Tibial nerve (tissue), 4 donors: ENCODE measurements around the gene DEUP1. TPM values are rescaled to one million over a fixed set of nuclear protein-coding genes. Genes with fewer than 3 reads are reported as not detected.

ENCODE experiments used
- DNase-seq, 2 donors: peaks; one replicate each; pipeline ENCODE4 v3.0.0-alpha.2; 2019; ENCODE audit warnings: low spot score in 2 of 2
- H3K27ac ChIP-seq, 4 donors: fragments of 200-600 bp; sonication (generic) in 3 of 4; one replicate each; pipeline ENCODE4 v1.5.1; 2017 to 2019; ENCODE audit warnings: mild to moderate bottlenecking in 1 of 4
- H3K27me3 ChIP-seq, 2 donors: fragments of 200-600 bp; sonication (generic) in 1 of 2; one replicate each; pipeline versions ENCODE4 v1.5.1 to v1.6.0; 2017 to 2019
- H3K36me3 ChIP-seq, 3 donors: fragments of 200-600 bp; sonication (generic); one replicate each; pipeline ENCODE4 v1.5.1; 2018 to 2019
- H3K4me1 ChIP-seq, 4 donors: fragments of 200-600 bp; sonication (generic) in 3 of 4; one replicate each; pipeline ENCODE4 v1.5.1; 2017 to 2019
- H3K4me3 ChIP-seq, 4 donors: fragments of 200-600 bp; sonication (generic) in 3 of 4; one replicate each; pipeline ENCODE4 v1.5.1; 2017 to 2019; ENCODE audit warnings: mild to moderate bottlenecking in 1 of 4, moderate library complexity in 1 of 4
- H3K9me3 ChIP-seq, 4 donors: fragments of 200-600 bp; sonication (generic) in 3 of 4; one replicate each; pipeline ENCODE4 v1.5.1; 2017 to 2019
- CTCF ChIP-seq, 5 experiments: fragments of 200-600 bp in 3 of 5; fragments of 450-650 bp in 2 of 5; sonication (generic) in 3 of 5; IDR thresholded peaks; one replicate each; pipeline ENCODE4 v1.5.1; 2016 to 2019; ENCODE audit warnings: antibody characterized with exemption in 5 of 5, mild to moderate bottlenecking in 3 of 5, moderate library complexity in 2 of 5
- EP300 ChIP-seq, 2 donors: sonication (generic); formaldehyde crosslinking; IDR thresholded peaks; one replicate each; pipeline ENCODE4 v1.6.1; 2017; ENCODE audit warnings: antibody characterized with exemption in 2 of 2, mild to moderate bottlenecking in 1 of 2
- POLR2A ChIP-seq, 2 donors: fragments of 450-650 bp; IDR thresholded peaks; one replicate each; pipeline ENCODE4 v1.6.1; 2017; ENCODE audit warnings: antibody characterized with exemption in 2 of 2, mild to moderate bottlenecking in 2 of 2, moderate library complexity in 2 of 2
- WGBS, 2 donors: methylation state at CpG; one replicate each; pipeline ENCODE4 v1.1.5; 2018; 5-methylcytosine and 5-hydroxymethylcytosine counted together
- total RNA-seq, 4 donors: library from RNA; depleted of rRNA; stranded (reverse); fragments of >200 nt; gene quantifications; one replicate each; pipeline ENCODE4 v1.1.0, GENCODE V29; 2016

The DEUP1 gene
- total RNA-seq, 4 donors from 2014 or later, result 0.84 TPM; not detected in 3

GRCh38 chr11:93319224-93319839, 11.2 kb upstream of the DEUP1 start:
- Histone ChIP-seq H3K36me3 (peaks cover 0 to 4% (median 0%) of the 10 kb centered on the region in 3 donors), H3K27me3 (no peaks in the 10 kb centered on the region), H3K4me1 (no peaks in the 10 kb centered on the region), H3K27ac (no peak overlapping the region), H3K4me3 (no peak overlapping the region), H3K9me3 (peaks cover 0 to 23% (median 2%) of the 10 kb centered on the region in 4 donors)
- DNase-seq, result no peak
- 42 to 94% methylated on average over 2 of the region's 2 CpGs for WGBS, 2 donors
- TF ChIP-seq POLR2A (IDR thresholded peaks at IDR 0.05) (no peak), EP300 (IDR thresholded peaks at IDR 0.05) (no peak), CTCF (IDR thresholded peaks at IDR 0.05) (no peak)

GRCh38 chr11:93320230-93320629, 10.3 kb upstream of the DEUP1 start:
- no peak overlapping the region for H3K4me3 ChIP-seq
- TF ChIP-seq CTCF (IDR thresholded peaks at IDR 0.05) (no peak), POLR2A (IDR thresholded peaks at IDR 0.05) (no peak), EP300 (IDR thresholded peaks at IDR 0.05) (no peak)

GRCh38 chr11:93322207-93322606, 8.3 kb upstream of the DEUP1 start:
- DNase-seq, result no peak
- no peaks in the 10 kb centered on the region for H3K27me3 ChIP-seq
- H3K4me3 ChIP-seq, result no peak overlapping the region
- no peaks in the 10 kb centered on the region for H3K36me3 ChIP-seq
- no peaks in the 10 kb centered on the region for H3K4me1 ChIP-seq
- 83 to 85% methylated on average over 2 of the region's 2 CpGs for WGBS, 2 donors
- peaks cover 0 to 18% (median 2%) of the 10 kb centered on the region in 4 donors for H3K9me3 ChIP-seq
- TF ChIP-seq EP300 (IDR thresholded peaks at IDR 0.05), result no peak
- no peak for TF ChIP-seq POLR2A (IDR thresholded peaks at IDR 0.05)
- TF ChIP-seq CTCF (IDR thresholded peaks at IDR 0.05), result no peak
- H3K27ac ChIP-seq, result no peak overlapping the region

More at GRCh38 chr11:93320230-93320629, 10.3 kb upstream of the DEUP1 start:
- H3K36me3 ChIP-seq, result no peaks in the 10 kb centered on the region
- no peaks in the 10 kb centered on the region for H3K4me1 ChIP-seq
- H3K27me3 ChIP-seq, result no peaks in the 10 kb centered on the region
- peaks cover 0 to 18% (median 2%) of the 10 kb centered on the region in 4 donors for H3K9me3 ChIP-seq
- no peak for DNase-seq
- no peak overlapping the region for H3K27ac ChIP-seq

- Histone ChIP-seq H3K27ac (no peak overlapping the region), H3K4me1 (no peaks in the 10 kb centered on the region), H3K36me3 (no peaks in the 10 kb centered on the region), H3K9me3 (peaks cover 0 to 12% (median 2%) of the 10 kb centered on the region in 4 donors), H3K4me3 (no peak overlapping the region), H3K27me3 (no peaks in the 10 kb centered on the region)
- TF ChIP-seq POLR2A (IDR thresholded peaks at IDR 0.05) (no peak), EP300 (IDR thresholded peaks at IDR 0.05) (no peak), CTCF (IDR thresholded peaks at IDR 0.05) (no peak)
- no peak for DNase-seq
- 73 to 79% methylated on average over 1 of the region's 1 CpG for WGBS, 2 donors
These were observed 6.8 kb upstream of the DEUP1 start for GRCh38 chr11:93323747-93324146.

GRCh38 chr11:93324500-93324899, 6.0 kb upstream of the DEUP1 start:
- H3K27me3 ChIP-seq, result no peaks in the 10 kb centered on the region
- 41 to 49% methylated on average over 3 of the region's 3 CpGs for WGBS, 2 donors
- no peak overlapping the region for H3K27ac ChIP-seq
- no peak for TF ChIP-seq CTCF (IDR thresholded peaks at IDR 0.05)
- TF ChIP-seq POLR2A (IDR thresholded peaks at IDR 0.05), result no peak
- no peak for TF ChIP-seq EP300 (IDR thresholded peaks at IDR 0.05)
- peaks cover 0 to 5% (median under 1%) of the 10 kb centered on the region in 4 donors for H3K9me3 ChIP-seq
- no peak for DNase-seq
- H3K36me3 ChIP-seq, result no peaks in the 10 kb centered on the region
- H3K4me3 ChIP-seq, result no peak overlapping the region
- no peaks in the 10 kb centered on the region for H3K4me1 ChIP-seq
